ENCODE measurements around the gene MANBA. TPM values are rescaled to one million over a fixed set of nuclear protein-coding genes. Genes with fewer than 3 reads are reported as not detected.

The MANBA gene
- total RNA-seq, 3 donors from 2014 or later = 2.6 to 4.6 (median 2.7) TPM

- no peaks in the 10 kb centered on the region for H3K27me3 Mint-ChIP-seq (ENCODE audit: low read depth)
- H3K36me3 Mint-ChIP-seq (ENCODE audit: insufficient read depth) = no peaks in the 10 kb centered on the region
- DNase-seq (no peak), ATAC-seq (no peak)
- H3K4me3 Mint-ChIP-seq = no peak overlapping the region
- no peaks in the 10 kb centered on the region for H3K4me1 Mint-ChIP-seq (ENCODE audit: low read depth)
- H3K9me3 Mint-ChIP-seq = no peaks in the 10 kb centered on the region
Observed at GRCh38 chr4:102781570-102781969, 20.8 kb upstream of the MANBA start.

GRCh38 chr4:102780476-102781144, 19.8 kb upstream of the MANBA start:
- Mint-ChIP-seq H3K4me3 (no peak overlapping the region), H3K9me3 (no peaks in the 10 kb centered on the region), H3K4me1 (ENCODE audit: low read depth) (no peaks in the 10 kb centered on the region), H3K36me3 (ENCODE audit: insufficient read depth) (no peaks in the 10 kb centered on the region), H3K27me3 (ENCODE audit: low read depth) (no peaks in the 10 kb centered on the region)
- peak; percentile 75 to 80 for ATAC-seq
- DNase-seq = no peak

- DNase-seq = no peak
Observed at GRCh38 chr4:102779204-102779603, 18.4 kb upstream of the MANBA start.

GRCh38 chr4:102778720-102779119, 18.0 kb upstream of the MANBA start:
- Mint-ChIP-seq H3K4me3 (no peak overlapping the region), H3K27me3 (ENCODE audit: low read depth) (no peaks in the 10 kb centered on the region), H3K9me3 (no peaks in the 10 kb centered on the region), H3K36me3 (ENCODE audit: insufficient read depth) (no peaks in the 10 kb centered on the region), H3K4me1 (ENCODE audit: low read depth) (no peaks in the 10 kb centered on the region)
- ATAC-seq = no peak
- DNase-seq = no peak

More at GRCh38 chr4:102779204-102779603, 18.4 kb upstream of the MANBA start:
- Mint-ChIP-seq H3K4me3 (no peak overlapping the region), H3K27me3 (ENCODE audit: low read depth) (no peaks in the 10 kb centered on the region), H3K4me1 (ENCODE audit: low read depth) (no peaks in the 10 kb centered on the region), H3K36me3 (ENCODE audit: insufficient read depth) (no peaks in the 10 kb centered on the region), H3K9me3 (no peaks in the 10 kb centered on the region)
- no peak for ATAC-seq

GRCh38 chr4:102775805-102776204, 15.0 kb upstream of the MANBA start:
- Mint-ChIP-seq H3K4me1 (ENCODE audit: low read depth) (no peaks in the 10 kb centered on the region), H3K36me3 (ENCODE audit: insufficient read depth) (no peaks in the 10 kb centered on the region), H3K4me3 (no peak overlapping the region), H3K27me3 (ENCODE audit: low read depth) (no peaks in the 10 kb centered on the region), H3K9me3 (no peaks in the 10 kb centered on the region)
- ATAC-seq = no peak
- DNase-seq = no peak

DNA sequence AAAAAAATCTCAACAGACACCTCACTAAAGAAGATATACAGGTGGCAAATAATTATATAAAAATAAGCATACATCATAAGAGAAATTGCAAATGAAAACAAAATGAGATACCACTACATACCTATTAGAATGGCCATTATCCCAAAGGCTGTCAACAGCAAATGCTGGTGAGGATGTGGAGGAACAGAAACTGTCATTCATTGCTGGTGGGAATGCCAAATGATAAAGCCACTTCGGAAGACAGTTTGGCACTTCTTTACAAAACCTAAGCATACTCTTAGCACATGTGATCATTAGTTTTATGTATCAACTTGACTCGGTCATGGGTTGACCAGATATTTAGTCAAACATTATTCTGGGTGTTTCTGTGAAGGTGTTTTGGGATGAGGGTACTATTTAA, 13.5 kb upstream of the MANBA start:
- no peaks in the 10 kb centered on the region for H3K4me1 Mint-ChIP-seq (ENCODE audit: low read depth)
- no peak for DNase-seq
- H3K4me3 Mint-ChIP-seq = no peak overlapping the region
- H3K27me3 Mint-ChIP-seq (ENCODE audit: low read depth) = no peaks in the 10 kb centered on the region
- no peaks in the 10 kb centered on the region for H3K9me3 Mint-ChIP-seq
- no peaks in the 10 kb centered on the region for H3K36me3 Mint-ChIP-seq (ENCODE audit: insufficient read depth)
- no peak for ATAC-seq

GRCh38 chr4:102772738-102773340, 12.1 kb upstream of the MANBA start:
- Mint-ChIP-seq H3K4me3 (no peak overlapping the region), H3K4me1 (ENCODE audit: low read depth) (no peaks in the 10 kb centered on the region), H3K36me3 (ENCODE audit: insufficient read depth) (no peaks in the 10 kb centered on the region), H3K27me3 (ENCODE audit: low read depth) (no peaks in the 10 kb centered on the region), H3K9me3 (no peaks in the 10 kb centered on the region)
- no peak for DNase-seq
- ATAC-seq = no peak

DNA sequence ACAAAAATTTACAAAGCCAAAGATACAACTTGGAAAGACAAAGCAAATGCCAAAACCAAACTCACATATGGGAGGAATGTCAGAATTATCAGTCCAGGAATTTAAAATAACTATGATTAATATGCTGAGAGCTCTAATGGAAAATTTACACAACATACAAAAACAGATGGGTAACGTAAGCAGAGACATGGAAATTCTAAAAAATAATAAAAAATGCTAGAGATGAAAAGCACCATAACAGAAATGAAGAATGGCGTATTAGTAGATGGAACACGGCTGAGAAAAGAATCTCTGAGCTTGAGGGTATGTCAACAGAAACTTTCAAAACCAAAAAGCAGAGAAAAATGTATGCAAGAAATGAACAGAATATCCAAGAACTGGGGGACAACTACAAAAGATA, 4.1 kb upstream of the MANBA start:
- no peaks in the 10 kb centered on the region for H3K27me3 Mint-ChIP-seq (ENCODE audit: low read depth)
- H3K36me3 Mint-ChIP-seq (ENCODE audit: insufficient read depth) = no peaks in the 10 kb centered on the region
- H3K4me1 Mint-ChIP-seq (ENCODE audit: low read depth) = peaks cover 12% of the 10 kb centered on the region
- H3K4me3 Mint-ChIP-seq = no peak overlapping the region
- ATAC-seq = no peak
- no peak for DNase-seq
- no peaks in the 10 kb centered on the region for H3K9me3 Mint-ChIP-seq

DNA sequence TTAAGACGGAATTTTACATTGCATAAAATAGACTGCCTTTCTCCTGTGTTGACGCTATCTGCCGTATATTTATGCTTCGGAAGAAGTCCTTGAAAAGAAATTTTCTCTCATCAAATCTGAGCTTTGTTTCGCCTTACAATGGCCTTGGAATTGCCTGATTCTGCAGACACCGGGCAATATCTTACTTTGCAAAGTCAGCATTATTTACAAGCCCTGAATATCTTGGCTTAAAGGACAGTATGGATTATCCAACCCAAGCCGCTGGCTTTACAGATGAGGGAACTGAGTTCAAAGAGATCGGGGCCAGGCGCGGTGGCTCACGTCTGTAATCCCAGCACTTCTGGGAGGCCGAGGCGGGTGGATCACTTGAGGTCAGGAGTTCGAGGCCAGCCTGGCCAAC, 1.1 kb upstream of the MANBA start:
- peak overlapping the region; percentile 92 for H3K4me3 Mint-ChIP-seq
- DNase-seq (no peak), ATAC-seq (no peak)
- peaks cover 30% of the 10 kb centered on the region for H3K4me1 Mint-ChIP-seq (ENCODE audit: low read depth)
- peaks cover 3% of the 10 kb centered on the region for H3K36me3 Mint-ChIP-seq (ENCODE audit: insufficient read depth)
- H3K27me3 Mint-ChIP-seq (ENCODE audit: low read depth) = no peaks in the 10 kb centered on the region
- H3K9me3 Mint-ChIP-seq = no peaks in the 10 kb centered on the region

- peak overlapping the region; percentile 92 for H3K4me3 Mint-ChIP-seq
- H3K27me3 Mint-ChIP-seq (ENCODE audit: low read depth) = no peaks in the 10 kb centered on the region
- DNase-seq (no peak), ATAC-seq (peak in 1 of 2 donors; percentile 16)
- H3K36me3 Mint-ChIP-seq (ENCODE audit: insufficient read depth) = peaks cover 3% of the 10 kb centered on the region
- H3K4me1 Mint-ChIP-seq (ENCODE audit: low read depth) = peaks cover 31% of the 10 kb centered on the region
- no peaks in the 10 kb centered on the region for H3K9me3 Mint-ChIP-seq
Observed at GRCh38 chr4:102761296-102761701, 531 bp upstream of the MANBA start.

DNA sequence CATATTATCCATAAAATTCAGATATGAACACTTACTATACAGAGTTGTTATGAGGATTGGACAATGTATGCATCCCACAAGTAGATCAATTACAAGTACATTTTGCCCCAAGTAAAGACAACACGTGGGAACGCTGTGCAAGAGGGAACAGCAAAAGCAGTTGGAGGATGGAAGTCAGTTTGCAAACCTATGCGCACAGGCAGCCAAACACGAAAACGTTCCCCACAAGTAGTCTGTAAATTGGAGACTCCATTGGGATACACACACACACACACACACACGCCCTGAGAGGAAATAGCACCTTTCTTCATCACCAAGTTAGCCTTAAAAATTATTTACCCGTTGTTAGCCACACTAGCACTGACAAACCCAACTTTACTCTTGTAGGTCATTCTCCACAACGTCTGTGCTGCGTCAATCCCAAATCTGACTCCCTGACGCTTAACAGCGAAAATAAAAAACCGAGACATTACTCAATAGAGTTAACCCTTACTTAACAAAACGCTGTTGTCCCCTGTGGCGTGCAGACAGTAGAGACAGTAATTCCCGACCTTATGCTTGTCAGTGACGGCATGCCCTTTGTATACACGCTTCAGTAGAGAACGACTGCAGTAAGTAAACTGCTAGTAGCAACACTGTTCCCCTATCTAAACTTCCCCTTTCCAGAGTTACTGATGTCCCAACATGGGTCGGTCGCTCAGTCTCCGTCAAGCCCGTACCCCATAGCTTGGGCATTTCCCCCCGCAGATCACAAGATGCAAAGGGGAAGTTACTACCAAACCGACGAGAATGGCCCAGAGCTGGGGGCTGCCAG, 730 bp downstream of the MANBA start:
- ATAC-seq (peak; percentile 41 to 48), DNase-seq (no peak)
- H3K4me1 Mint-ChIP-seq (ENCODE audit: low read depth) = peaks cover 36% of the 10 kb centered on the region
- H3K36me3 Mint-ChIP-seq (ENCODE audit: insufficient read depth) = peaks cover 3% of the 10 kb centered on the region
- H3K4me3 Mint-ChIP-seq = peak overlapping the region; percentile 92
- H3K27me3 Mint-ChIP-seq (ENCODE audit: low read depth) = no peaks in the 10 kb centered on the region
- no peaks in the 10 kb centered on the region for H3K9me3 Mint-ChIP-seq

- ATAC-seq (no peak), DNase-seq (no peak)
- H3K27me3 Mint-ChIP-seq (ENCODE audit: low read depth) = no peaks in the 10 kb centered on the region
- H3K36me3 Mint-ChIP-seq (ENCODE audit: insufficient read depth) = peaks cover 3% of the 10 kb centered on the region
- H3K4me1 Mint-ChIP-seq (ENCODE audit: low read depth) = peaks cover 36% of the 10 kb centered on the region
- H3K9me3 Mint-ChIP-seq = no peaks in the 10 kb centered on the region
- H3K4me3 Mint-ChIP-seq = no peak overlapping the region
Observed at GRCh38 chr4:102758241-102759160, 2.3 kb downstream of the MANBA start.

DNA sequence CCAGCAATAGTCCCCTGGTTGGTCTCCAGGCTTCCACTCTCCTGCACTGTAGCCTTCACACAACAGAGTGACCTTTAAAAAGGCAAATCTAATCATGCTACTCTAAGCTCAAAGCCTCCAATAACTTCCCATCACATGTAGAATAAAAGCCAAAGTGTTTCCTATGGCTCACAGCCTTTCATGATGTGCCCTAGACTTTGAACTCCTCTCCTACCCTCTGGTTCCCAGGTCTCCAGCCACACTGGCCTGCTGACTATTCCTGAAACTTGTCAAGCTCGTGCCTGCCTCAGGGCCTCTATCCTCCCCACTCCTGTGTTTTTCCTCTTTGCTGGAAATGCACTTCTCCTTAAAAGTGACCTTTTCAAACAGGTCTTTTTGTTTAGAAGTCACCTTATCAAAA, 3.1 kb downstream of the MANBA start:
- H3K9me3 Mint-ChIP-seq = no peaks in the 10 kb centered on the region
- peaks cover 36% of the 10 kb centered on the region for H3K4me1 Mint-ChIP-seq (ENCODE audit: low read depth)
- no peak overlapping the region for H3K4me3 Mint-ChIP-seq

GRCh38 chr4:102754044-102754443, 6.7 kb downstream of the MANBA start:
- ATAC-seq (no peak), DNase-seq (no peak)
- Mint-ChIP-seq H3K4me1 (ENCODE audit: low read depth) (peaks cover 15% of the 10 kb centered on the region), H3K27me3 (ENCODE audit: low read depth) (no peaks in the 10 kb centered on the region), H3K4me3 (no peak overlapping the region), H3K9me3 (no peaks in the 10 kb centered on the region), H3K36me3 (ENCODE audit: insufficient read depth) (peaks cover 12% of the 10 kb centered on the region)

More for the DNA sequence above, 3.1 kb downstream of the MANBA start:
- ATAC-seq (no peak), DNase-seq (no peak)
- no peaks in the 10 kb centered on the region for H3K27me3 Mint-ChIP-seq (ENCODE audit: low read depth)
- H3K36me3 Mint-ChIP-seq (ENCODE audit: insufficient read depth) = peaks cover 3% of the 10 kb centered on the region

Measured in activated T-cell treated with anti-CD3 and anti-CD28 coated beads, Interleukin-2, amount 50 U/mL, for 4 hours (primary cell).